T-helper 1 cell treated with Interleukin-12 subunit alpha and Interleukin-12 subunit beta and Interleukin-4 antibody, amounts not matched to agents 30 μg/mL and 1 μg/mL, for 36 hours (primary cell): ENCODE results near the gene LYRM7.
"Not testable (repeated sequence)": the region's sequence is repeated elsewhere in the genome, so short reads cannot be mapped to it uniquely, and the experiment has no call there.

Experiments
- H3K27ac Mint-ChIP-seq: one replicate; pipeline ENCODE4 v1.8.0; 2021; ENCODE audit warnings: mild to moderate bottlenecking, mixed read lengths
- H3K27me3 Mint-ChIP-seq: one replicate; pipeline ENCODE4 v1.8.0; 2021; ENCODE audit warnings: low read depth, mixed read lengths
- H3K36me3 Mint-ChIP-seq: one replicate; pipeline ENCODE4 v1.8.0; 2021; ENCODE audit warnings: low read depth, mixed read lengths
- H3K4me1 Mint-ChIP-seq: one replicate; pipeline ENCODE4 v1.8.0; 2021; ENCODE audit warnings: low read depth, mixed read lengths
- H3K4me3 Mint-ChIP-seq: one replicate; pipeline ENCODE4 v1.8.0; 2021; ENCODE audit warnings: mild to moderate bottlenecking, moderate library complexity, mixed read lengths
- H3K9me3 Mint-ChIP-seq: one replicate; pipeline ENCODE4 v1.8.0; 2021; ENCODE audit warnings: mixed read lengths

The LYRM7 gene

GRCh38 chr5:131245948-131246347 is 75.2 kb downstream of the LYRM7 start:
- Mint-ChIP-seq H3K36me3 (peaks cover 15% of the 10 kb centered on the region), H3K27me3 (no peaks in the 10 kb centered on the region), H3K27ac (no peak overlapping the region), H3K9me3 (peaks cover 10% of the 10 kb centered on the region), H3K4me3 (no peak overlapping the region), H3K4me1 (peaks cover 25% of the 10 kb centered on the region)

- no peak overlapping the region for H3K4me3 Mint-ChIP-seq
- no peaks in the 10 kb centered on the region for H3K27me3 Mint-ChIP-seq
- peaks cover 30% of the 10 kb centered on the region for H3K4me1 Mint-ChIP-seq
- H3K27ac Mint-ChIP-seq = no peak overlapping the region
- H3K9me3 Mint-ChIP-seq = peaks cover 10% of the 10 kb centered on the region
- peaks cover 15% of the 10 kb centered on the region for H3K36me3 Mint-ChIP-seq
Observed at GRCh38 chr5:131246504-131246903, 75.8 kb downstream of the LYRM7 start.

- H3K36me3 Mint-ChIP-seq = peaks cover 8% of the 10 kb centered on the region
- H3K4me3 Mint-ChIP-seq = peak overlapping the region; percentile 80
- H3K27me3 Mint-ChIP-seq = no peaks in the 10 kb centered on the region
- H3K27ac Mint-ChIP-seq = peak overlapping the region; percentile 94
- H3K4me1 Mint-ChIP-seq = peaks cover 44% of the 10 kb centered on the region
- H3K9me3 Mint-ChIP-seq = peaks cover 1% of the 10 kb centered on the region
Observed at GRCh38 chr5:131250751-131251475, 80.2 kb downstream of the LYRM7 start.

GRCh38 chr5:131252824-131253171 is 82.1 kb downstream of the LYRM7 start:
- H3K27me3 Mint-ChIP-seq = no peaks in the 10 kb centered on the region
- peak overlapping the region; percentile 92 for H3K4me3 Mint-ChIP-seq
- H3K27ac Mint-ChIP-seq = peak overlapping the region; percentile 90
- H3K36me3 Mint-ChIP-seq = peaks cover 15% of the 10 kb centered on the region
- peaks cover 56% of the 10 kb centered on the region for H3K4me1 Mint-ChIP-seq
- no peaks in the 10 kb centered on the region for H3K9me3 Mint-ChIP-seq

- not testable (repeated sequence) for H3K27me3 Mint-ChIP-seq, H3K9me3 Mint-ChIP-seq
- peak overlapping the region; percentile 88 for H3K27ac Mint-ChIP-seq
- peak overlapping the region; percentile 92 for H3K4me3 Mint-ChIP-seq
- H3K36me3 Mint-ChIP-seq = peaks cover 23% of the 10 kb centered on the region
- peaks cover 68% of the 10 kb centered on the region for H3K4me1 Mint-ChIP-seq
Observed at GRCh38 chr5:131254025-131254424, 83.3 kb downstream of the LYRM7 start.

GRCh38 chr5:131254741-131255140 is 84.0 kb downstream of the LYRM7 start:
- Mint-ChIP-seq H3K9me3 (no peaks in the 10 kb centered on the region), H3K27ac (peak overlapping the region; percentile 88), H3K4me3 (peak overlapping the region; percentile 92), H3K27me3 (no peaks in the 10 kb centered on the region), H3K36me3 (peaks cover 28% of the 10 kb centered on the region), H3K4me1 (peaks cover 68% of the 10 kb centered on the region)
